UCSD-AML1 (cell line): Measurements from ENCODE around the gene REPS1.
"Not testable (repeated sequence)": the region's sequence is repeated elsewhere in the genome, so short reads cannot be mapped to it uniquely, and the experiment has no call there.

ENCODE experiments used
- DNase-seq: peaks from one replicate; lab custom pipeline; 2025; ENCODE audit not compliant: unreplicated experiment; lab: John Stamatoyannopoulos, UW

The REPS1 gene

DNA sequence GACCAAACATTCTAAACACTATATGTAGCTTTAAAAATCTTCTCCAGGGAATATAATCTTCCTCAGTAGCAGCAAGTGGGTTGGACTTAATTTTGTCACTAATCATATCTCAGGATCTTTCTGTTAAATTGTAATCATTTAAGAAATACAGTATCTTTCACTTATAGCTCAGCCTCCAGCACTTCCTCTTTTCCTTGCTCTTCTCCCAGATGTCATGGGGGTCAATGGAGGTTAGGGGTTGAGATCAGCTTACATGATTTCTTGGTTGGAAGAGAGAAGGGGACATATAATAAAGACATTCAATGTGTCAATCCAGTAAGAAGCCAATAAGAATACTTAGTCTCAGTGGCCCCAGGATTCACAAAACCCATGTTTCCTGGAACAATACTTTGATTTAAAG is 15.7 kb upstream of the REPS1 start:
- DNase-seq: no peak

DNA sequence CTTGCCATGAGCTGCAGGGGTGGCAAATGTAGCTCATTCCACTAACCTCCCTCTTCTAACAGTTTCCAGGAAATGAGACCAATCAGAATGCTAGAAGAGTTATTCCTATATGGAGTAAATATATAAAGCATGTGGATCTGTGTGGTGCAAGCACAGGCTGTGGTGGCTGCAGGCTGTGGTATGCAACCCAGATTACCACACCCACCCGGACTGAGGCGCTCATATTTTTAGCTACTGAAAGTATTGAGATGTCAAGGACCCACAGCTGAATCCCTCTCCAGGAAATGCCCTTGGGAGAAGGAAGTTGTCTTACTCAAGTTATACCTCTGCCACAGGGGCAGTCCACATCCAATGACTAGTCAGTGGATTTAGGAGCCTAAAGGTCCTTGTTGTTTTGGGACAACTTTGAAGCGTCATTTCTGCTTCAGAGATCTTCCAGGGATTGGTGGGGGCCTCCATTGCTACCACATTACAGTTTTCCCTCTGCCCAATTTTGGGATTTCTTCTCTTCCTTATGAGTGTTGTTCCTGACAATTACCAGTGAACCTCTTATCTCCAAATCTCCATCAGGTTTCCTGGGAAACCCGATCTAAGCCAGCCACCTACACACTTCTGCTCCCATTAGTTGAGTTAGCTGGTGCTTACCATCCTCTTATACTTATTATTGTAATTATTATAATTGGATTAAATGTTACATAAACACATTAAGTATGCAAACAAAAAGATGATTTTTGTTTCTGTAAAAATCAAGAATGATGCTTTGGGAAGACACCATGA is 12.1 kb upstream of the REPS1 start:
- DNase-seq: peak; percentile 34

DNA sequence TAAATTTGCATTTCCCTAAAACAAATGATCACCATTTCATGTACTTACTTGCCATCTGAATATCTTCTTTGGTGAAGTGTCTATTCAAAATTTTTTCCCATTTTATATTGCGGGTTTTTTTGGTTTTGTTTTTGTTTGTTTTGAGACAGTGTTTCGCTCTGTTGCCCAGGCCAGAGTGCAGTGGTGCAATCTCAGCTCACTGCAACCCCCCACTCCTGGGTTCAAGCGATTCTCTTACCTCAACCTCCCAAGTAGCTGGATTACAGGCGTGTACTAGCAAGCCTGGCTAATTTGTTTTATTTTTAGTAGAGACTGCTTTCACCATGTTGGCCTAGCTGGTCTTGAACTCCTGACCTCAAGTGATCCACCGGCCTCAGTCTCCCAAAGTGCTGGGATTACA is 9.1 kb upstream of the REPS1 start:
- no peak for DNase-seq

GRCh38 chr6:138996524-138996923 is 8.5 kb upstream of the REPS1 start:
- DNase-seq: no peak

GRCh38 chr6:138993410-138993809 is 5.4 kb upstream of the REPS1 start:
- DNase-seq: not testable (repeated sequence)

DNA sequence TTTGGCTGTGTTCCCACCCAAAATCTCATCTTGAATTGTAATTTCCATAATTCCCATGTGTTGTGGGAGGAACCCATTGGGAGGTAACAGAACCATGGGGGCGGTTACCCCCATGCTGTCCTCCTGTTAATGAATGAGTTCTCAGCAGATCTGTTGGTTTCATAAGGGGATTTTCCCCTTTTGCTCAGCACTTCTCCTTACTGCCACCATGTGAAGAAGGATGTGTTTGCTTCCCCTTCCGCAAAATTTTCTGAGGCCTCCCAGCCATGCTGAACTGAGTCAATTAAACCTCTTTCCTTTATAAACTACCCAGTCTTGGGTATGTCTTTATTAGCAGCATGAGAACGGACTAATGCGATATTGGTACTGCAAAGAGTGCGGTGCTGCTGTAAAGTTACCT is 4.9 kb upstream of the REPS1 start:
- not testable (repeated sequence) for DNase-seq

DNA sequence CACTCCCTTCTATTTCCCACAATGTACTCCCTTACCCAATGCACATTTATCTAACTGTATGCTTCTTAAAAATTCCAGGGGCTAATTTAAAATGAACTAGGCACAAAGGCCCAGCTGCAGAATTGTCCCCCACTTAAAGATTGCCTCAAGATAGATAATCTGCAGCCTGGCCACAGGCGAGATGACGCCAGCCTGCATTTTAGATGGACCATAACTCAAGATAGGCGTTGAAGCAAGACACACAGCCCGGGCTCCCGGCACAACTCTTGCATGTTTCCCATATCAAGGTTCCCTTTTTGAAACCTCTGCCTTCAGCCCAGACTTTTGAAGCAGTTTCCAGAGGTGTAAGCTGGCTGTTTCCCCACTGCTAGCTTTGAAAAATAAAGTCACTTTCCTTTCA is 3.2 kb upstream of the REPS1 start:
- DNase-seq: no peak

GRCh38 chr6:138989098-138989983 is 1.3 kb upstream of the REPS1 start:
- DNase-seq: no peak

DNA sequence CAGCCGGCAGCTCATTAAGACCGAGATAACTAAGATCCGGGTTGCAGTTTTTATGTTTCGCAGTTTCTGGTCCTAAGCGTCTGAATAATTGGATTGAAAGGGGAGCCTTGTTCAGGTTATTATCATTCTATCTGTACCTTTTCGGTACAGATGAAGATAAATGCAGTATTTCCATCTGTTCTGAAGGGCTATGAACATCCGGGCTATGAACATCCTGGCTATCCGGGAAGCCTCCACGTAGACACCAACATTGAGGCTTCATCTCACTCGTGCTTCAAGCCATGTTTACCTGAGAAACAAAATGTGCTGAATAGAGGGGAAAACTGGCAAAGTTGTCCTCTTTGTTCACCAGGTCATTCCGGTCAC is 399 bp upstream of the REPS1 start:
- DNase-seq: no peak

DNA sequence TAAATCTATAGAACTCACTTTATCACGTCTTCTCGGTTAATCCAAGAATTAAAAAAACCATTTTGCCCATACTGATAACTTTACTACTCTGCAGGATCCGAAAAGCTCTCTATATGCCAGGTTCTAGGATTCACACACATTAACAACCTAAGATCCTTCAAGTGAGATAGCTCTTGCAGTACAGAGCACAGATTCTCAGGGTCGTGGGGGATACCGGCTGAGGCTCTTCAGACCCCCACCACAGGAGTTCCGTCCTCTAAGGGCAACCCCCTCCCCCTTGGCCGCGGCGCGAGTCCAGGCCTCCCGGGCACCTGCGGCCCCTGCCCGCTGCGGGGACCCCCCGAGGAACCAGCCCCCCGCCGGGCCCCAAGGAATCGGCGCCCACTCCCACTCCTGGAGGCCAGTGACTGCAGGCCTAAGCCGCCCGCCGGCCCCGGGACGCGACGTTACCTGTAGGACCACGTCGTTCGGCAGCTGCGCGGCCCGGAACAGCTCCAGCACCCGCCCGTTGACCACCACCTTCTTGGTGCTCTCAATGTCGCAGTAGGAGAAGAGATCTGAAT is 892 bp downstream of the REPS1 start:
- DNase-seq: no peak

DNA sequence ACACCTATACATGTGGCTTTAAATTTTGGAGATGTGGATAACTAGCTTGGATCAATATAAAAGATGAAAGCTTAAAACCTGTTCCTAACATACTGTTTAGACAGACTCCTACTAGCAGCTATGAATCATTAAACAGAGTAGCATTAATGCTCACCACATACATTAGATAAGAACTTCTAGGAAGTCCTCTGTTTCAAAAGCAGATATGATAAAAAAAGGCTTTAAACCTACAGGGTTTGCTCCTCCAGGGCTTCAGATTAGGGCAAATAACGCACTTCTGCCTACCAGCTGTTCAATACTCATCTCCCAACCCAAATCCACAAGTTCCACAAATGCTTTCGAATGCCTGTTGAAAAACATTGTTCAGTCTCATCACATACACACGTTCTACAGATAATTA is 1.5 kb downstream of the REPS1 start:
- DNase-seq: no peak

GRCh38 chr6:138981416-138981815 is 6.6 kb downstream of the REPS1 start:
- no peak for DNase-seq

GRCh38 chr6:138979813-138980668 is 8.0 kb downstream of the REPS1 start:
- DNase-seq: no peak

- no peak for DNase-seq
Measured at GRCh38 chr6:138979365-138979764, 8.7 kb downstream of the REPS1 start.

GRCh38 chr6:138978229-138978628 is 9.8 kb downstream of the REPS1 start:
- no peak for DNase-seq

DNA sequence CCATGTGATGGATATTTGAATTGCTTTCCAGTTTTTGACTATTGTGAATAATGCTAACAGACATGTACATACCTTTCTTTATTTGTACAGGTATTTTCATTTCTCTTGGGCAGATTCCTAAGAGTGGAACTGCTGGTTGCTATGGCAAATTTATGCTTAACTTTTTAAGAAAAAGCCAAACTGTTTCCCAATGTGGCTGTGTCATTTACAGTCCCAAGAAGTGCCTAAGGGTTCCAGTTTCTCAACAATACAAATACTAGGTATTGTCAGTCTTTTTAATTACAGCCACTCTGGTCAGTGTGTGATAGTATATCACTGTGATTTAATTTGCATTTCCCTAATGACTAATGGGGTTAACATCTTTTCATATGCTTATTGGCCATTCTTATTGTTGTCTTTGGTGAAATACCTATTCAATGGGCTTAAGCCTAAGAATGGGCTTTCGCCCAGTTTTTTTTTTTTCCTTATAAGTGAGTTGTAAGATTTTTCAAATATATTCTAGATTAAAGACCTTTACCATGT is 10.3 kb downstream of the REPS1 start:
- no peak for DNase-seq

- no peak for DNase-seq
Measured at GRCh38 chr6:138977242-138977641, 10.8 kb downstream of the REPS1 start.

DNA sequence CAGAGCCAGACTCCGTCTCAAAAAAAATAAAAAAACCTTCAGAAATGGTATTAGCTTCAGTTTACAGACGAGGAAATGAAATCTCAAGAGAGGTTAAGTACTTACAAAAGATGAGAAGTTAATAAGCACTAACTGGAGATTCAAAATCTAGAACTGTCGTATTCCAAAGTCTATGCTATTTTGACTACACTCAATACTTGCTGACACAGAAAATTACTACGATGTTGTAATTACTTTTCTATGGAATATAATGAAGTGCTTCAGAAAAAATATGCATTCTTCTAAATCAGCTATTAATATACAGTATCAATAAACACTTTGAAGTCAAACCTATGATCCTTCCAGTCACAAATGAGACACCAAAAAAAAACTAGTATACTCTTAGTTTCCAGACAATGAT is 12.2 kb downstream of the REPS1 start:
- DNase-seq: no peak

DNA sequence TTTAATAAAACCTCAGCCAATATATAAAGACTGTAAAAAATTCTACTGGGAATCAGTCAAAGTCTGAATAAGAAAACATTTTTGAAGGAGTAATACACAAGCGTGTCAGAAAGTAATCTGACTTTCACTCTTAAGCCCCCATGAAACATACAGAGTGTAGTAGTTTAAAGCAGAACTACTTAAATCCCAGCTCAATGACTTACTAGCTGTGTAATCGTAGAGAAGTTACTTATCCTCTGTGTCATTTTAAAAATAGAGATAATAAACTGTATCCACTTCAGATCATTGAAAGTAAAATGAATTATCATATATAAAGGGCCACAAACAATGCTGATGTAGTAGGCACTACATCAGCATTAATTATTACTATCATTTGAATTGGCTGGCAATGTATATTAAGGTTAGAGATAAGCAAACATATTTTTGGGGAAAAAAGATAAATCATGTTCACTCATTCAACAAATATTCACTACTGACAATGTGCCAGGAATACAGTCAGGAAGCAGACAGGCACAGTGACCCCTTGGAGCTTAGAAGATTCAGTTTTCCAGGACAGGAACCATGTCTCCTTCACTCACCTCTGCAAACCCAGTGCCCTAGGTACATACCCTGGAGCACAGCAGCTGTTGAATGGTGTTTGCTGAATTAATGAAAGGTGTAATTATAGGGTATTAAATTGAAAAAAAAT is 14.4 kb downstream of the REPS1 start:
- no peak for DNase-seq

DNA sequence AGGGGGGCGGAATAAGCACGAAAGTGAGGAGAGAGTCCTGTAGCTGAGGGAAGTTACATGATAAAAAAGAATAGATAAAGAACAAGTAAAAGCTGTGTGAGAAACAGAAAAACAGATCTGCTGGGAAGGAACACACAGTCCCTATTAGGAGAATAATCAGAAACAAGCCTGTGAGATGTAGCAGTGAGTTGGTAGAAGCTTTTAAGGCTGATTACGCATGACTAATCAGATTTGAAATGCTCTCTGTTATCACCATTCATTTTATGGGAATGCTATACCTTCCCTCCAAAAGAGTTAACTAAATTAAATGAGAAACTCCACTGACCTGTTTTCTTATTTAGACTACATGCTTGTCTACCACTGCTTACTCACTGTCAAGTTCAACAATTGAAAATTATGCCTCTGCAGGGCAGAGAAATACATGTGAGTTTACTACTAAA is 15.8 kb downstream of the REPS1 start:
- DNase-seq: no peak
